ENCODE results near the gene SEC11A.

- TF ChIP-seq, protein P1, sequence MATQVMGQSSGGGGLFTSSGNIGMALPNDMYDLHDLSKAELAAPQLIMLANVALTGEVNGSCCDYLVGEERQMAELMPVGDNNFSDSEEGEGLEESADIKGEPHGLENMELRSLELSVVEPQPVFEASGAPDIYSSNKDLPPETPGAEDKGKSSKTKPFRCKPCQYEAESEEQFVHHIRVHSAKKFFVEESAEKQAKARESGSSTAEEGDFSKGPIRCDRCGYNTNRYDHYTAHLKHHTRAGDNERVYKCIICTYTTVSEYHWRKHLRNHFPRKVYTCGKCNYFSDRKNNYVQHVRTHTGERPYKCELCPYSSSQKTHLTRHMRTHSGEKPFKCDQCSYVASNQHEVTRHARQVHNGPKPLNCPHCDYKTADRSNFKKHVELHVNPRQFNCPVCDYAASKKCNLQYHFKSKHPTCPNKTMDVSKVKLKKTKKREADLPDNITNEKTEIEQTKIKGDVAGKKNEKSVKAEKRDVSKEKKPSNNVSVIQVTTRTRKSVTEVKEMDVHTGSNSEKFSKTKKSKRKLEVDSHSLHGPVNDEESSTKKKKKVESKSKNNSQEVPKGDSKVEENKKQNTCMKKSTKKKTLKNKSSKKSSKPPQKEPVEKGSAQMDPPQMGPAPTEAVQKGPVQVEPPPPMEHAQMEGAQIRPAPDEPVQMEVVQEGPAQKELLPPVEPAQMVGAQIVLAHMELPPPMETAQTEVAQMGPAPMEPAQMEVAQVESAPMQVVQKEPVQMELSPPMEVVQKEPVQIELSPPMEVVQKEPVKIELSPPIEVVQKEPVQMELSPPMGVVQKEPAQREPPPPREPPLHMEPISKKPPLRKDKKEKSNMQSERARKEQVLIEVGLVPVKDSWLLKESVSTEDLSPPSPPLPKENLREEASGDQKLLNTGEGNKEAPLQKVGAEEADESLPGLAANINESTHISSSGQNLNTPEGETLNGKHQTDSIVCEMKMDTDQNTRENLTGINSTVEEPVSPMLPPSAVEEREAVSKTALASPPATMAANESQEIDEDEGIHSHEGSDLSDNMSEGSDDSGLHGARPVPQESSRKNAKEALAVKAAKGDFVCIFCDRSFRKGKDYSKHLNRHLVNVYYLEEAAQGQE (IDR thresholded peaks at IDR 0.05): no peak
- no peak for TF ChIP-seq CTCF (IDR thresholded peaks at IDR 0.05; ENCODE audit: low read depth, low read length, missing input control)
- TF ChIP-seq RAD21 (IDR thresholded peaks at IDR 0.05): no peak
- TF ChIP-seq MAX (IDR thresholded peaks at IDR 0.05): no peak
- no peak for TF ChIP-seq FOXA1 (IDR thresholded peaks at IDR 0.05)
- TF ChIP-seq TAF1 (conservative IDR thresholded peaks at IDR 0.05): no peak
Observed at GRCh38 chr15:84624359-84624758, 91.6 kb downstream of the SEC11A start.

Data from liver (tissue), 3 donors.